ENCODE results near the gene FLG2. TPM values are rescaled to one million over a fixed set of nuclear protein-coding genes. Genes with fewer than 3 reads are reported as not detected.
A peak's percentile ranks its signal among the peaks of the same experiment; 100 is the strongest.

The FLG2 gene
- total RNA-seq, 1 donor: not detected

DNA sequence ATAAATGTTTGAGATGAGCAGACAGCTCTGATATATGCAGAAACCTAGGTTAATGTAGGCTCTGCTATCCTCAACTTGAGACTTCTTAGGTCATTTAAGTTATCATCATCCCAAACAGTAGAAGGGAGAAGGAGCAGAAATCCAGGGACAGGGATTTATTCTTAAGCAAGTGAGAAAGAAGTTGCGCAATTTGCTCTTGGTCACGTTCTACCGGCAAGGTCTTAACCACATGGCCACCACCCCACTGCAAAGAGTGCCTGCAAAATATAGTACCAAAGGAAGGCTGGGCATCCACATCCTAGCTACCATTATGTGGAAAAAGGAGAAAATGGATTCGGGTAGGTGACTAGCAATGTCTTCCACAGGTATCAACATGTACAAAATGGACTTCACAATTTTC, 29.1 kb upstream of the FLG2 start:
- H3K4me3 ChIP-seq (ENCODE audit: low read depth, low read length): no peak overlapping the region
- no peak for DNase-seq (ENCODE audit: low read depth)
- TF ChIP-seq, protein P1, sequence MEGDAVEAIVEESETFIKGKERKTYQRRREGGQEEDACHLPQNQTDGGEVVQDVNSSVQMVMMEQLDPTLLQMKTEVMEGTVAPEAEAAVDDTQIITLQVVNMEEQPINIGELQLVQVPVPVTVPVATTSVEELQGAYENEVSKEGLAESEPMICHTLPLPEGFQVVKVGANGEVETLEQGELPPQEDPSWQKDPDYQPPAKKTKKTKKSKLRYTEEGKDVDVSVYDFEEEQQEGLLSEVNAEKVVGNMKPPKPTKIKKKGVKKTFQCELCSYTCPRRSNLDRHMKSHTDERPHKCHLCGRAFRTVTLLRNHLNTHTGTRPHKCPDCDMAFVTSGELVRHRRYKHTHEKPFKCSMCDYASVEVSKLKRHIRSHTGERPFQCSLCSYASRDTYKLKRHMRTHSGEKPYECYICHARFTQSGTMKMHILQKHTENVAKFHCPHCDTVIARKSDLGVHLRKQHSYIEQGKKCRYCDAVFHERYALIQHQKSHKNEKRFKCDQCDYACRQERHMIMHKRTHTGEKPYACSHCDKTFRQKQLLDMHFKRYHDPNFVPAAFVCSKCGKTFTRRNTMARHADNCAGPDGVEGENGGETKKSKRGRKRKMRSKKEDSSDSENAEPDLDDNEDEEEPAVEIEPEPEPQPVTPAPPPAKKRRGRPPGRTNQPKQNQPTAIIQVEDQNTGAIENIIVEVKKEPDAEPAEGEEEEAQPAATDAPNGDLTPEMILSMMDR (IDR thresholded peaks at IDR 0.05; ENCODE audit: insufficient read depth, low read length): no peak

GRCh38 chr1:152386940-152387339, 27.1 kb upstream of the FLG2 start:
- DNase-seq (ENCODE audit: low read depth): peak; percentile 11
- H3K4me3 ChIP-seq (ENCODE audit: low read depth, low read length): no peak overlapping the region
- TF ChIP-seq, protein P1 (IDR thresholded peaks at IDR 0.05; ENCODE audit: insufficient read depth, low read length): no peak

DNA sequence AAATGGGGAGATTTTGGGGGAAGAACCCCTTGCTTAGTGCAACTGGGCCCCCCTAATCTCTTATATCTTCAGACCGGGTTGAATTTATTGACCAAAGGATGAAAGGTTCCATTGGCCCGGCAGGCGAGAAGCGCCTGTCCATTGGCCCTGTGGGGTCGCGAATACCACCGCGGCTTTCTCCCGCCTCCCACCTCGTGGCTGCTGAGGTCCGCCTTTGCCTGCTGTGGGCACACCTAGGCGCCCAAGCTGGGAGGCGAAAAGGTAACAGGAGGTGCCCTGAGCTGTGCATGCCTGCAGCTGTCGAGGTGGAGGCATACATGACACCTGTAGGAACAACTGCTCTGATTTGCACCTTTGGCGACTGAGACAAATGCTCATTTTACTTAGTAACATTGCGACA, 21.1 kb upstream of the FLG2 start:
- no peak overlapping the region for H3K4me3 ChIP-seq (ENCODE audit: low read depth, low read length)
- no peak for DNase-seq (ENCODE audit: low read depth)
- TF ChIP-seq, protein P1 (IDR thresholded peaks at IDR 0.05; ENCODE audit: insufficient read depth, low read length): no peak

DNA sequence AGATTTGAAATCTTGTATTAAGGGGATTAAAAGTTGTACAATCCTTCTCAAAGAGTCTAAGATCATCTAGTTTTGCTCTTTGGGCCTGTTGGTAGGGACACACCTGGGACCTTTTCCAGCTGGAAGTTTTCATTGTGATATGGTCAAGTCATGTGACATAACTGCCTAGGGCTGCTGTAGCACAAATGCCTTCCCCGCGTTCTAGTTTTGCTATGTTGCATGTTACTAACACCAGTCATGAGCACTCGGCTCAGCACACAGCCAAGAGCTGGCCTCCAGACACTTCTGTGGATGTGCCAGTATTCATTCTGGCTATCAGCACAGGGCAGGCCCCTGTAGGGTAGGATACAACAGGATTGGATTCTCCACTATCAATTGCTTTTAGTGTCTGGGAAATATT, 14.6 kb upstream of the FLG2 start:
- TF ChIP-seq, protein P1 (IDR thresholded peaks at IDR 0.05; ENCODE audit: insufficient read depth, low read length): no peak
- H3K4me3 ChIP-seq (ENCODE audit: low read depth, low read length): no peak overlapping the region
- no peak for DNase-seq (ENCODE audit: low read depth)

DNA sequence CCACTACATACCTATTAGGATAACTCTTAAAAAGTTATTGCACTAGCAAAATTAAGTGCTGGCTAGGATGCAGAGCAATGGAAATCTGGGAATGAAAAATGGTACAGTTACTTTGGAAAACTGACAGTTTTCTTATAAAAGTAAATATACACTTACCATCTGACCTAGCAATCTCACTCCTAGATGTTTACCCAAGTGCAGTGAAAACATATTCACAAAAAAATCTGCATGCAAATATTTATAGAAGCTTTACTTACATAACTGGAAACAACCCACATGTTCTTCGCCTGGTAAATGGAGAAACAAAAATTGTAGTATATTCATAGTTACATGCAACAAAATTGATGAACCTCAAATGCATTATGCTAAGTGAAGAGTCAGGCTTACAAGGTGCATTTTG, 12.9 kb upstream of the FLG2 start:
- H3K4me3 ChIP-seq (ENCODE audit: low read depth, low read length): no peak overlapping the region
- TF ChIP-seq, protein P1 (IDR thresholded peaks at IDR 0.05; ENCODE audit: insufficient read depth, low read length): no peak
- no peak for DNase-seq (ENCODE audit: low read depth)

GRCh38 chr1:152367436-152367835, 7.6 kb upstream of the FLG2 start:
- DNase-seq (ENCODE audit: low read depth): no peak
- H3K4me3 ChIP-seq (ENCODE audit: low read depth, low read length): no peak overlapping the region
- TF ChIP-seq, protein P1 (IDR thresholded peaks at IDR 0.05; ENCODE audit: insufficient read depth, low read length): no peak

GRCh38 chr1:152356736-152357135, 3.1 kb downstream of the FLG2 start:
- TF ChIP-seq, protein P1 (IDR thresholded peaks at IDR 0.05; ENCODE audit: insufficient read depth, low read length): no peak
- DNase-seq (ENCODE audit: low read depth): no peak
- H3K4me3 ChIP-seq (ENCODE audit: low read depth, low read length): no peak overlapping the region

Measured in fibroblast of the aortic adventitia (primary cell).